Trophoblast cell (in vitro differentiated cells and primary cell): Measurements from ENCODE around the gene BRD3OS.
A peak's percentile ranks its signal among the peaks of the same experiment; 100 is the strongest.

Experiments
- DNase-seq, 2 donors: peaks; one replicate each; pipeline ENCODE4 v3.0.0-alpha.2; 2016
- H2AFZ ChIP-seq: 2 replicates; pipeline ENCODE4 v1.6.1; 2013; ENCODE audit warnings: low read length, moderate library complexity, mild to moderate bottlenecking; ENCODE audit not compliant: insufficient read depth, poor library complexity
- H2AK5ac ChIP-seq: 2 replicates; pipeline ENCODE4 v1.6.1; 2013; ENCODE audit warnings: mild to moderate bottlenecking, low read length
- H2BK120ac ChIP-seq: 2 replicates; pipeline ENCODE4 v1.6.1; 2013; ENCODE audit warnings: low read length, mild to moderate bottlenecking, moderate library complexity; ENCODE audit not compliant: insufficient read depth, poor library complexity
- H2BK12ac ChIP-seq: 2 replicates; pipeline ENCODE4 v1.6.1; 2013; ENCODE audit warnings: mild to moderate bottlenecking, low read length, moderate library complexity
- H2BK5ac ChIP-seq: 2 replicates; pipeline ENCODE4 v1.6.1; 2013; ENCODE audit warnings: low read length, low read depth, moderate library complexity, mild to moderate bottlenecking; ENCODE audit not compliant: poor library complexity
- H3K14ac ChIP-seq: 2 replicates; pipeline ENCODE4 v1.6.1; 2013; ENCODE audit warnings: mild to moderate bottlenecking, low read length
- H3K18ac ChIP-seq: 2 replicates; pipeline ENCODE4 v1.6.1; 2013; ENCODE audit warnings: mild to moderate bottlenecking, low read length
- H3K23ac ChIP-seq: 2 replicates; pipeline ENCODE4 v1.6.1; 2013; ENCODE audit warnings: low read length
- H3K27ac ChIP-seq: 2 replicates; pipeline ENCODE4 v1.5.1; 2013; ENCODE audit warnings: low read depth, mild to moderate bottlenecking, inconsistent platforms, low read length, moderate library complexity
- H3K27me3 ChIP-seq: 2 replicates; pipeline ENCODE4 v1.6.1; 2013; ENCODE audit warnings: inconsistent platforms, mild to moderate bottlenecking, low read length, moderate library complexity; ENCODE audit not compliant: insufficient read depth
- H3K36me3 ChIP-seq, 2 experiments: 1 replicate in 1 of 2; 2 replicates in 1 of 2; pipeline ENCODE4 v1.6.1; 2013; ENCODE audit warnings: low read length in 2 of 2, mild to moderate bottlenecking in 2 of 2, moderate library complexity in 1 of 2; ENCODE audit not compliant: insufficient read depth in 2 of 2, control insufficient read depth in 1 of 2
- H3K4ac ChIP-seq: 2 replicates; pipeline ENCODE4 v1.6.1; 2013; ENCODE audit warnings: low read depth, mild to moderate bottlenecking, low read length, moderate library complexity
- H3K4me1 ChIP-seq, 2 experiments: 1 replicate in 1 of 2; 2 replicates in 1 of 2; pipeline ENCODE4 v1.6.1; 2013; ENCODE audit warnings: low read length in 2 of 2, mild to moderate bottlenecking in 2 of 2, moderate library complexity in 1 of 2; ENCODE audit not compliant: insufficient read depth in 2 of 2, control insufficient read depth in 1 of 2
- H3K4me2 ChIP-seq: 2 replicates; pipeline ENCODE4 v1.6.1; 2013; ENCODE audit warnings: inconsistent platforms, mild to moderate bottlenecking, low read length, moderate library complexity
- H3K4me3 ChIP-seq: 2 replicates; pipeline ENCODE4 v1.5.1; 2013; ENCODE audit warnings: mild to moderate bottlenecking, low read depth, low read length, inconsistent platforms
- H3K79me1 ChIP-seq: one replicate; pipeline ENCODE4 v1.6.1; 2013; ENCODE audit warnings: low read length
- H3K79me2 ChIP-seq: 2 replicates; pipeline ENCODE4 v1.6.1; 2013; ENCODE audit warnings: low read length, mild to moderate bottlenecking; ENCODE audit not compliant: control insufficient read depth, insufficient read depth, poor library complexity
- H3K9ac ChIP-seq: 2 replicates; pipeline ENCODE4 v1.6.1; 2013; ENCODE audit warnings: mild to moderate bottlenecking, low read length
- H3K9me3 ChIP-seq: 2 replicates; pipeline ENCODE4 v1.6.1; 2013; ENCODE audit warnings: low read depth, mild to moderate bottlenecking, control low read depth, inconsistent platforms, low read length; ENCODE audit not compliant: insufficient read depth
- H4K12ac ChIP-seq: 2 replicates; pipeline ENCODE4 v1.6.1; 2013; ENCODE audit warnings: low read depth, mild to moderate bottlenecking, low read length, moderate library complexity
- H4K8ac ChIP-seq: 2 replicates; pipeline ENCODE4 v1.6.1; 2013; ENCODE audit warnings: low read depth, mild to moderate bottlenecking, low read length, moderate library complexity
- H4K91ac ChIP-seq: one replicate; pipeline ENCODE4 v1.6.1; 2013; ENCODE audit warnings: low read depth, mild to moderate bottlenecking, low read length, moderate library complexity
- WGBS: extraction: QIAGEN DNeasy Blood & Tissue Kit; methylation state at CpG from one replicate; pipeline ENCODE4 v1.1.7; 2013; ENCODE audit warnings: missing lambda C conversion rate; ENCODE audit not compliant: insufficient read length, insufficient coverage; ENCODE audit errors: extremely low coverage; 5-methylcytosine and 5-hydroxymethylcytosine counted together

BRD3OS gene

GRCh38 chr9:134051319-134051718 lies 26.0 kb downstream of the BRD3OS start:
- Histone ChIP-seq H3K4ac (no peak overlapping the region), H3K9me3 (peaks cover 2% of the 10 kb centered on the region), H2BK120ac (no peak overlapping the region), H4K91ac (no peak overlapping the region), H3K9ac (no peak overlapping the region), H3K36me3 (peaks cover 65 to 71% of the 10 kb centered on the region in 2 experiments), H3K23ac (no peak overlapping the region), H3K79me2 (peaks cover 6% of the 10 kb centered on the region), H3K4me2 (no peak overlapping the region), H3K4me3 (no peak overlapping the region), H3K27ac (no peak overlapping the region), H3K14ac (no peak overlapping the region), H2BK12ac (no peak overlapping the region), H2AFZ (no peak overlapping the region), H3K27me3 (no peaks in the 10 kb centered on the region), H2AK5ac (no peak overlapping the region), H3K18ac (no peak overlapping the region), H3K4me1 (peaks cover 12 to 16% of the 10 kb centered on the region in 2 experiments), H4K12ac (no peak overlapping the region), H2BK5ac (no peak overlapping the region), H3K79me1 (no peaks in the 10 kb centered on the region), H4K8ac (no peak overlapping the region)
- no peak for DNase-seq
- WGBS: no CpG with 5 or more reads among the region's 16 CpGs

- Histone ChIP-seq H3K9ac (no peak overlapping the region), H3K23ac (no peak overlapping the region), H3K4ac (no peak overlapping the region), H3K18ac (no peak overlapping the region), H2AFZ (no peak overlapping the region), H3K9me3 (peaks cover 2% of the 10 kb centered on the region), H3K4me2 (no peak overlapping the region), H2AK5ac (no peak overlapping the region), H3K27ac (no peak overlapping the region), H3K4me3 (no peak overlapping the region), H4K91ac (no peak overlapping the region), H2BK5ac (no peak overlapping the region), H4K8ac (no peak overlapping the region), H3K36me3 (peaks cover 54 to 60% of the 10 kb centered on the region in 2 experiments), H3K79me2 (peaks cover 6% of the 10 kb centered on the region), H2BK12ac (no peak overlapping the region), H3K79me1 (no peaks in the 10 kb centered on the region), H3K27me3 (no peaks in the 10 kb centered on the region), H3K14ac (no peak overlapping the region), H4K12ac (no peak overlapping the region), H2BK120ac (no peak overlapping the region), H3K4me1 (peaks cover 24 to 28% of the 10 kb centered on the region in 2 experiments)
- no CpG with 5 or more reads among the region's 3 CpGs for WGBS
- no peak for DNase-seq
Measured at GRCh38 chr9:134052491-134052890, 27.2 kb downstream of the BRD3OS start.

- no peak overlapping the region for H3K4me2 ChIP-seq
- no peaks in the 10 kb centered on the region for H3K27me3 ChIP-seq
- H2BK12ac ChIP-seq: no peak overlapping the region
- H4K91ac ChIP-seq: no peak overlapping the region
- H3K14ac ChIP-seq: no peak overlapping the region
- no peak overlapping the region for H3K23ac ChIP-seq
- no peak overlapping the region for H2AFZ ChIP-seq
- peaks cover 26 to 29% of the 10 kb centered on the region in 2 experiments for H3K4me1 ChIP-seq
- H2BK120ac ChIP-seq: no peak overlapping the region
- H4K8ac ChIP-seq: no peak overlapping the region
- peaks cover 1% of the 10 kb centered on the region for H3K9me3 ChIP-seq
- no CpG with 5 or more reads among the region's 16 CpGs for WGBS
- no peaks in the 10 kb centered on the region for H3K79me1 ChIP-seq
- H3K27ac ChIP-seq: no peak overlapping the region
- peaks cover 6% of the 10 kb centered on the region for H3K79me2 ChIP-seq
- no peak overlapping the region for H3K4me3 ChIP-seq
- peaks cover 50 to 56% of the 10 kb centered on the region in 2 experiments for H3K36me3 ChIP-seq
- H2BK5ac ChIP-seq: no peak overlapping the region
- H4K12ac ChIP-seq: no peak overlapping the region
- no peak for DNase-seq
- no peak overlapping the region for H3K18ac ChIP-seq
- H3K4ac ChIP-seq: no peak overlapping the region
- no peak overlapping the region for H3K9ac ChIP-seq
- H2AK5ac ChIP-seq: no peak overlapping the region
Measured at GRCh38 chr9:134052941-134053340, 27.7 kb downstream of the BRD3OS start.

GRCh38 chr9:134053401-134053871 lies 28.2 kb downstream of the BRD3OS start:
- Histone ChIP-seq H2BK12ac (no peak overlapping the region), H4K12ac (no peak overlapping the region), H3K36me3 (peaks cover 45 to 51% of the 10 kb centered on the region in 2 experiments), H3K9me3 (no peaks in the 10 kb centered on the region), H3K27me3 (no peaks in the 10 kb centered on the region), H2BK120ac (no peak overlapping the region), H2BK5ac (no peak overlapping the region), H3K27ac (no peak overlapping the region), H2AK5ac (no peak overlapping the region), H3K4me2 (no peak overlapping the region), H3K4me1 (peaks cover 26 to 29% of the 10 kb centered on the region in 2 experiments), H3K14ac (no peak overlapping the region), H3K18ac (peak overlapping the region; percentile 30), H3K4me3 (no peak overlapping the region), H3K4ac (no peak overlapping the region), H3K9ac (no peak overlapping the region), H3K23ac (no peak overlapping the region), H3K79me2 (peaks cover 6% of the 10 kb centered on the region), H4K91ac (no peak overlapping the region), H4K8ac (no peak overlapping the region), H3K79me1 (no peaks in the 10 kb centered on the region), H2AFZ (no peak overlapping the region)
- DNase-seq: no peak
- no CpG with 5 or more reads among the region's 28 CpGs for WGBS
